CD4-positive, alpha-beta memory T cell (primary cell): Measurements from ENCODE around the gene HLF. TPM values are rescaled to one million over a fixed set of nuclear protein-coding genes. Genes with fewer than 3 reads are reported as not detected.

ENCODE experiments used
- CTCF ChIA-PET: fragments of 350-600 bp; sonication (Branson Sonifier 250); formaldehyde crosslinking; loops from one replicate; lab custom pipeline; 2021; ENCODE audit warnings: inconsistent platforms; ENCODE audit not compliant: partially characterized antibody; lab: Charles Lee
- POLR2A ChIA-PET: fragments of 350-600 bp; sonication (Branson Sonifier 250); formaldehyde crosslinking; loops from one replicate; lab custom pipeline; 2021; ENCODE audit not compliant: partially characterized antibody; lab: Charles Lee
- DNase-seq, 5 donors: peaks; one replicate each; pipeline versions ENCODE4 v3.0.0 to v3.0.0-alpha.2; 2020 to 2022; ENCODE audit warnings: mixed read lengths in 1 of 5
- H3K27ac ChIP-seq: one replicate; pipeline ENCODE4 v1.7.0; 2013; ENCODE audit warnings: low read depth, low read length
- H3K27me3 ChIP-seq: 2 replicates; pipeline ENCODE4 v1.7.0; 2013; ENCODE audit warnings: mild to moderate bottlenecking, low read length, moderate library complexity; ENCODE audit not compliant: insufficient read depth
- H3K36me3 ChIP-seq: 2 replicates; pipeline ENCODE4 v1.7.0; 2013; ENCODE audit warnings: mild to moderate bottlenecking, low read length, moderate library complexity; ENCODE audit not compliant: insufficient read depth
- H3K4me1 ChIP-seq: 2 replicates; pipeline ENCODE4 v1.7.0; 2013; ENCODE audit warnings: mild to moderate bottlenecking, low read length, moderate library complexity; ENCODE audit not compliant: insufficient read depth
- H3K4me3 ChIP-seq, 2 donors: one replicate each; pipeline ENCODE4 v1.7.0; 2013; ENCODE audit warnings: low read length in 2 of 2, mild to moderate bottlenecking in 1 of 2
- H3K9me3 ChIP-seq, 2 donors: one replicate each; pipeline ENCODE4 v1.7.0; 2013; ENCODE audit warnings: low read length in 2 of 2, control low read depth in 1 of 2; ENCODE audit not compliant: control insufficient read depth in 1 of 2
- H3K27ac Mint-ChIP-seq, 7 donors: one replicate each; pipeline ENCODE4 v1.8.0; 2020 to 2021; ENCODE audit warnings: mixed read lengths in 7 of 7, mild to moderate bottlenecking in 6 of 7, inconsistent platforms in 3 of 7, moderate library complexity in 3 of 7
- H3K27me3 Mint-ChIP-seq, 2 donors: one replicate each; pipeline ENCODE4 v1.8.0; 2020 to 2021; ENCODE audit warnings: mixed read lengths in 2 of 2
- H3K36me3 Mint-ChIP-seq, 2 donors: one replicate each; pipeline ENCODE4 v1.8.0; 2020 to 2021; ENCODE audit warnings: mixed read lengths in 2 of 2, inconsistent platforms in 1 of 2, mild to moderate bottlenecking in 1 of 2
- H3K4me1 Mint-ChIP-seq, 4 donors: one replicate each; pipeline ENCODE4 v1.8.0; 2020 to 2021; ENCODE audit warnings: mixed read lengths in 4 of 4, mild to moderate bottlenecking in 1 of 4
- H3K4me3 Mint-ChIP-seq, 8 donors: one replicate each; pipeline ENCODE4 v1.8.0; 2020 to 2021; ENCODE audit warnings: mixed read lengths in 8 of 8, mild to moderate bottlenecking in 7 of 8, moderate library complexity in 6 of 8, inconsistent platforms in 3 of 8
- H3K9me3 Mint-ChIP-seq, 8 donors: one replicate each; pipeline ENCODE4 v1.8.0; 2020 to 2021; ENCODE audit warnings: mixed read lengths in 8 of 8, mild to moderate bottlenecking in 5 of 8, inconsistent platforms in 3 of 8, moderate library complexity in 1 of 8
- intact Hi-C: fragments of 100-400 bp; cut with micrococcal nuclease; formaldehyde crosslinking; loops from one replicate; pipeline ENCODE4 v1.15.1; 2023
- polyA plus RNA-seq, 2 donors: library from polyadenylated mRNA; unstranded; fragments of 300-500 nt; fragmentation: Illumina TruSeq; gene quantifications; one replicate each; pipeline ENCODE4 v1.2.3, GENCODE V29; 2021
- total RNA-seq, 2 experiments: library from RNA; stranded (reverse); gene quantifications; one replicate each; pipeline ENCODE4 v1.2.3, GENCODE V29; 2021

HLF gene
- total and polyA plus RNA-seq, 4 experiments from 2014 or later: 3.2 to 3.9 (median 3.6) TPM

- peak overlapping the region in 5 of 8 donors; percentile 24 to 74 (median 65) for H3K4me3 Mint-ChIP-seq
- peaks cover 0 to 2% of the 10 kb centered on the region in 2 donors for H3K27me3 Mint-ChIP-seq
- CTCF ChIA-PET: interaction anchor here (1.0 to 10.1 kb wide), 3 partner anchors 9 to 354 kb away, joined by 3 to 173 read pairs (median 80); no protein-coding TSS in a partner anchor
- peaks cover 0 to 3% of the 10 kb centered on the region in 2 donors for H3K36me3 Mint-ChIP-seq
- Histone ChIP-seq H3K27me3 (no peaks in the 10 kb centered on the region), H3K9me3 (no peaks in the 10 kb centered on the region), H3K4me3 (peak overlapping the region in 1 of 2 donors; percentile 12), H3K27ac (peak overlapping the region; percentile 23), H3K36me3 (no peaks in the 10 kb centered on the region), H3K4me1 (peaks cover 65% of the 10 kb centered on the region)
- H3K4me1 Mint-ChIP-seq: peaks cover 46 to 81% (median 52%) of the 10 kb centered on the region in 4 donors
- intact Hi-C loops: no loop called here
- no peak for DNase-seq
- H3K27ac Mint-ChIP-seq: peak overlapping the region; percentile 11 to 92 (median 84)
- POLR2A ChIA-PET: no interaction called here
- H3K9me3 Mint-ChIP-seq: peaks cover 0 to 4% (median 2%) of the 10 kb centered on the region in 8 donors
These were observed 80.4 kb downstream of the HLF start for GRCh38 chr17:55345132-55345531.

- no peaks in the 10 kb centered on the region for H3K9me3 ChIP-seq
- CTCF ChIA-PET: interaction anchor here (0.9 to 10.1 kb wide), 6 partner anchors 8 to 355 kb away, joined by 3 to 173 read pairs (median 6); no protein-coding TSS in a partner anchor
- DNase-seq: no peak
- H3K36me3 ChIP-seq: no peaks in the 10 kb centered on the region
- H3K9me3 Mint-ChIP-seq: peaks cover 0 to 4% (median 1%) of the 10 kb centered on the region in 8 donors
- POLR2A ChIA-PET: no interaction called here
- peaks cover 43 to 68% (median 48%) of the 10 kb centered on the region in 4 donors for H3K4me1 Mint-ChIP-seq
- intact Hi-C loops: no loop called here
- H3K4me3 ChIP-seq: no peak overlapping the region
- H3K27ac Mint-ChIP-seq: peak overlapping the region in 3 of 7 donors; percentile 9 to 73 (median 53)
- peaks cover 0 to 3% of the 10 kb centered on the region in 2 donors for H3K36me3 Mint-ChIP-seq
- H3K27me3 ChIP-seq: no peaks in the 10 kb centered on the region
- H3K4me1 ChIP-seq: peaks cover 50% of the 10 kb centered on the region
- H3K27ac ChIP-seq: no peak overlapping the region
- H3K4me3 Mint-ChIP-seq: peak overlapping the region in 1 of 8 donors; percentile 0
- H3K27me3 Mint-ChIP-seq: no peaks in the 10 kb centered on the region
These were observed 81.9 kb downstream of the HLF start for GRCh38 chr17:55346658-55347057.

- Mint-ChIP-seq H3K4me3 (peak overlapping the region in 1 of 8 donors; percentile 29), H3K9me3 (peaks cover 0 to 4% (median 1%) of the 10 kb centered on the region in 8 donors), H3K4me1 (peaks cover 41 to 61% (median 44%) of the 10 kb centered on the region in 4 donors), H3K36me3 (peaks cover 0 to 3% of the 10 kb centered on the region in 2 donors), H3K27ac (no peak overlapping the region), H3K27me3 (no peaks in the 10 kb centered on the region)
- POLR2A ChIA-PET: no interaction called here
- CTCF ChIA-PET: interaction anchor here (0.6 to 10.1 kb wide), 16 partner anchors 9 to 371 kb away, joined by 3 to 173 read pairs (median 4); no protein-coding TSS in a partner anchor
- intact Hi-C loops: no loop called here
- no peak overlapping the region for H3K4me3 ChIP-seq
- H3K27me3 ChIP-seq: no peaks in the 10 kb centered on the region
- no peak for DNase-seq
- H3K36me3 ChIP-seq: no peaks in the 10 kb centered on the region
- no peak overlapping the region for H3K27ac ChIP-seq
- H3K9me3 ChIP-seq: no peaks in the 10 kb centered on the region
- peaks cover 49% of the 10 kb centered on the region for H3K4me1 ChIP-seq
These were observed 82.6 kb downstream of the HLF start for GRCh38 chr17:55347341-55347740.

GRCh38 chr17:55348749-55349354 lies 84.1 kb downstream of the HLF start:
- intact Hi-C loops: loop anchor here (1.0 to 2.0 kb wide), 3 partner anchors 110 to 356 kb away; no protein-coding TSS in a partner anchor
- Histone ChIP-seq H3K36me3 (no peaks in the 10 kb centered on the region), H3K4me1 (peaks cover 35% of the 10 kb centered on the region), H3K27me3 (no peaks in the 10 kb centered on the region), H3K9me3 (no peaks in the 10 kb centered on the region), H3K27ac (no peak overlapping the region), H3K4me3 (no peak overlapping the region)
- Mint-ChIP-seq H3K9me3 (peaks cover 0 to 4% (median 1%) of the 10 kb centered on the region in 8 donors), H3K4me3 (peak overlapping the region in 7 of 8 donors; percentile 5 to 76 (median 57)), H3K4me1 (peaks cover 30 to 46% (median 30%) of the 10 kb centered on the region in 4 donors), H3K27ac (peak overlapping the region in 3 of 7 donors; percentile 5 to 54 (median 51)), H3K36me3 (peaks cover 0 to 3% of the 10 kb centered on the region in 2 donors), H3K27me3 (no peaks in the 10 kb centered on the region)
- DNase-seq: peak in 4 of 5 donors; percentile 41 to 48 (median 48)
- CTCF ChIA-PET: interaction anchor here (0.9 to 10.1 kb wide), 18 partner anchors 9 to 364 kb away, joined by 3 to 173 read pairs (median 4); no protein-coding TSS in a partner anchor
- POLR2A ChIA-PET: interaction anchor here (1.7 kb wide), 1 partner anchor 111 kb away, joined by 5 read pairs; no protein-coding TSS in a partner anchor

GRCh38 chr17:55350825-55351205 lies 86.1 kb downstream of the HLF start:
- intact Hi-C loops: no loop called here
- Mint-ChIP-seq H3K4me3 (no peak overlapping the region), H3K9me3 (peaks cover 0 to 4% (median 0%) of the 10 kb centered on the region in 8 donors), H3K4me1 (peaks cover 13 to 27% (median 14%) of the 10 kb centered on the region in 4 donors), H3K36me3 (no peaks in the 10 kb centered on the region), H3K27me3 (no peaks in the 10 kb centered on the region), H3K27ac (no peak overlapping the region)
- no peak overlapping the region for H3K27ac ChIP-seq
- H3K4me3 ChIP-seq: no peak overlapping the region
- ChIA-PET CTCF (interaction anchor here (1.7 to 10.1 kb wide), 3 partner anchors 7 to 360 kb away, joined by 4 to 173 read pairs (median 80); no protein-coding TSS in a partner anchor), POLR2A (no interaction called here)
- H3K36me3 ChIP-seq: no peaks in the 10 kb centered on the region
- H3K4me1 ChIP-seq: peaks cover 17% of the 10 kb centered on the region
- H3K27me3 ChIP-seq: no peaks in the 10 kb centered on the region
- no peak for DNase-seq
- H3K9me3 ChIP-seq: no peaks in the 10 kb centered on the region

GRCh38 chr17:55351226-55351625 lies 86.5 kb downstream of the HLF start:
- Mint-ChIP-seq H3K4me1 (peaks cover 13 to 26% (median 14%) of the 10 kb centered on the region in 4 donors), H3K27me3 (no peaks in the 10 kb centered on the region), H3K27ac (no peak overlapping the region), H3K9me3 (peaks cover 0 to 4% (median 0%) of the 10 kb centered on the region in 8 donors), H3K36me3 (no peaks in the 10 kb centered on the region), H3K4me3 (no peak overlapping the region)
- ChIA-PET POLR2A (no interaction called here), CTCF (interaction anchor here (0.7 to 9.8 kb wide), 6 partner anchors 9 to 360 kb away, joined by 3 to 173 read pairs (median 3); no protein-coding TSS in a partner anchor)
- Histone ChIP-seq H3K4me3 (no peak overlapping the region), H3K9me3 (no peaks in the 10 kb centered on the region), H3K27ac (no peak overlapping the region), H3K4me1 (peaks cover 17% of the 10 kb centered on the region), H3K27me3 (no peaks in the 10 kb centered on the region), H3K36me3 (no peaks in the 10 kb centered on the region)
- DNase-seq: no peak
- intact Hi-C loops: no loop called here

- POLR2A ChIA-PET: no interaction called here
- Histone ChIP-seq H3K9me3 (no peaks in the 10 kb centered on the region), H3K4me1 (peaks cover under 1% of the 10 kb centered on the region), H3K27me3 (no peaks in the 10 kb centered on the region), H3K4me3 (no peak overlapping the region), H3K27ac (no peak overlapping the region), H3K36me3 (no peaks in the 10 kb centered on the region)
- intact Hi-C loops: no loop called here
- H3K36me3 Mint-ChIP-seq: no peaks in the 10 kb centered on the region
- H3K4me3 Mint-ChIP-seq: no peak overlapping the region
- no peak overlapping the region for H3K27ac Mint-ChIP-seq
- CTCF ChIA-PET: interaction anchor here (0.7 to 4.9 kb wide), 6 partner anchors 10 to 362 kb away, joined by 3 to 82 read pairs (median 4); no protein-coding TSS in a partner anchor
- peaks cover 0 to under 1% (median 0%) of the 10 kb centered on the region in 8 donors for H3K9me3 Mint-ChIP-seq
- H3K4me1 Mint-ChIP-seq: peaks cover 1 to 4% (median 3%) of the 10 kb centered on the region in 4 donors
- peaks cover 0 to 2% of the 10 kb centered on the region in 2 donors for H3K27me3 Mint-ChIP-seq
- no peak for DNase-seq
These were observed 89.2 kb downstream of the HLF start for GRCh38 chr17:55354010-55354409.
